Measurements from ENCODE around the gene CSNK1G3.
"Not testable (repeated sequence)": the region's sequence is repeated elsewhere in the genome, so short reads cannot be mapped to it uniquely, and the experiment has no call there.

CSNK1G3 gene

GRCh38 chr5:123559434-123559775 is 47.4 kb downstream of the CSNK1G3 start:
- DNase-seq (ENCODE audit: low spot score) = no peak

- DNase-seq (ENCODE audit: low spot score) = no peak
Observed at GRCh38 chr5:123561230-123561629, 49.3 kb downstream of the CSNK1G3 start.

- no peak for DNase-seq (ENCODE audit: low spot score)
Observed at GRCh38 chr5:123571927-123572326, 60.0 kb downstream of the CSNK1G3 start.

GRCh38 chr5:123578390-123578789 is 66.4 kb downstream of the CSNK1G3 start:
- no peak for DNase-seq (ENCODE audit: low spot score)

- no peak for DNase-seq (ENCODE audit: low spot score)
Observed at GRCh38 chr5:123579410-123579809, 67.4 kb downstream of the CSNK1G3 start.

GRCh38 chr5:123582550-123583285 is 70.7 kb downstream of the CSNK1G3 start:
- no peak for DNase-seq (ENCODE audit: low spot score)

- DNase-seq (ENCODE audit: low spot score) = no peak
Observed at GRCh38 chr5:123585871-123586270, 73.9 kb downstream of the CSNK1G3 start.

- no peak for DNase-seq (ENCODE audit: low spot score)
Observed at GRCh38 chr5:123594434-123594833, 82.5 kb downstream of the CSNK1G3 start.

- no peak for DNase-seq (ENCODE audit: low spot score)
Observed at GRCh38 chr5:123597018-123597417, 85.0 kb downstream of the CSNK1G3 start.

- DNase-seq (ENCODE audit: low spot score) = no peak
Observed at GRCh38 chr5:123598028-123598689, 86.2 kb downstream of the CSNK1G3 start.

GRCh38 chr5:123599171-123599570 is 87.2 kb downstream of the CSNK1G3 start:
- no peak for DNase-seq (ENCODE audit: low spot score)

GRCh38 chr5:123601610-123602009 is 89.6 kb downstream of the CSNK1G3 start:
- no peak for DNase-seq (ENCODE audit: low spot score)

- no peak for DNase-seq (ENCODE audit: low spot score)
Observed at GRCh38 chr5:123605822-123606221, 93.8 kb downstream of the CSNK1G3 start.

- DNase-seq (ENCODE audit: low spot score) = no peak
Observed at GRCh38 chr5:123610209-123610608, 98.2 kb downstream of the CSNK1G3 start.

- peak; percentile 61 for DNase-seq (ENCODE audit: low spot score)
Observed at GRCh38 chr5:123610665-123611405, 98.9 kb downstream of the CSNK1G3 start.

GRCh38 chr5:123611406-123611709 is 99.4 kb downstream of the CSNK1G3 start:
- no peak for DNase-seq (ENCODE audit: low spot score)

- DNase-seq (ENCODE audit: low spot score) = no peak
Observed at GRCh38 chr5:123617561-123617960, 105.6 kb downstream of the CSNK1G3 start.

GRCh38 chr5:123626051-123626450 is 114.1 kb downstream of the CSNK1G3 start:
- no peak for DNase-seq (ENCODE audit: low spot score)

GRCh38 chr5:123628860-123629544 is 117.0 kb downstream of the CSNK1G3 start:
- DNase-seq (ENCODE audit: low spot score) = no peak

- DNase-seq (ENCODE audit: low spot score) = no peak
Observed at GRCh38 chr5:123636006-123636405, 124.0 kb downstream of the CSNK1G3 start.

GRCh38 chr5:123637028-123637427 is 125.1 kb downstream of the CSNK1G3 start:
- not testable (repeated sequence) for DNase-seq (ENCODE audit: low spot score)

GRCh38 chr5:123639244-123639643 is 127.3 kb downstream of the CSNK1G3 start:
- DNase-seq (ENCODE audit: low spot score) = no peak

All from LoVo (cell line).